ENCODE data around the gene PPME1. TPM values are rescaled to one million over a fixed set of nuclear protein-coding genes. Genes with fewer than 3 reads are reported as not detected.

PPME1 gene
- polyA plus RNA-seq, 3 donors = 5.2 to 12.2 (median 8.9) TPM

GRCh38 chr11:74256378-74257133, 85.5 kb downstream of the PPME1 start:
- no peak for DNase-seq
- Histone ChIP-seq H3K9me3 (replicated peaks in 1 of 2; ENCODE audit: control insufficient read depth in 1 of 2, insufficient read depth in 1 of 2, low read length in 2 of 2) (no peaks in the 10 kb centered on the region), H3K4me2 (replicated peaks; ENCODE audit: extremely low read depth, low read length, poor library complexity, severe bottlenecking) (no peak overlapping the region), H3K27me3 (ENCODE audit: control insufficient read depth in 2 of 2, insufficient read depth in 2 of 2, low read length in 2 of 2) (no peaks in the 10 kb centered on the region), H4K20me1 (ENCODE audit: insufficient read depth, low read length) (no peaks in the 10 kb centered on the region), H3K4me1 (ENCODE audit: control insufficient read depth in 1 of 2, insufficient read depth in 2 of 2, low read length in 2 of 2) (no peaks in the 10 kb centered on the region), H3K79me2 (ENCODE audit: insufficient read depth, low read length) (no peaks in the 10 kb centered on the region), H3K27ac (ENCODE audit: low read depth in 1 of 2, low read length in 2 of 2) (no peak overlapping the region), H3K9ac (ENCODE audit: insufficient read depth, low read length, poor library complexity, severe bottlenecking) (no peak overlapping the region), H2AFZ (ENCODE audit: insufficient read depth, low read depth, low read length, poor library complexity, severe bottlenecking) (no peak overlapping the region), H3K36me3 (replicated peaks in 1 of 2; ENCODE audit: control insufficient read depth in 1 of 2, insufficient read depth in 2 of 2, low read length in 2 of 2) (peaks cover 10 to 34% of the 10 kb centered on the region in 2 donors), H3K4me3 (replicated peaks in 1 of 3; ENCODE audit: low read depth in 2 of 3, low read length in 3 of 3) (no peak overlapping the region)
- H3K4me1 Mint-ChIP-seq = peaks cover 5% of the 10 kb centered on the region
- peaks cover 0 to 4% (median 2%) of the 10 kb centered on the region in 7 donors for H3K9me3 Mint-ChIP-seq
- intact Hi-C loops (cut with micrococcal nuclease) = loop anchor here (10.0 kb wide), 3 partner anchors 188 to 318 kb away; no protein-coding TSS in a partner anchor
- H3K27me3 Mint-ChIP-seq (ENCODE audit: low read depth in 3 of 3) = peaks cover 0 to 2% (median 1%) of the 10 kb centered on the region in 3 donors
- H3K36me3 Mint-ChIP-seq = peaks cover 28 to 29% of the 10 kb centered on the region in 2 donors
- 100% methylated on average over 3 of the region's 5 CpGs for WGBS (ENCODE audit: insufficient coverage)
- H3K4me3 Mint-ChIP-seq = no peak overlapping the region
- no peak for TF ChIP-seq CTCF (IDR thresholded peaks at IDR 0.05)
- no peak overlapping the region for H3K27ac Mint-ChIP-seq

- no peak for TF ChIP-seq CTCF (IDR thresholded peaks at IDR 0.05)
- H4K20me1 ChIP-seq (ENCODE audit: insufficient read depth, low read length) = no peaks in the 10 kb centered on the region
- Mint-ChIP-seq H3K4me1 (peaks cover 5% of the 10 kb centered on the region), H3K9me3 (peaks cover 0 to 4% (median 2%) of the 10 kb centered on the region in 7 donors), H3K36me3 (peaks cover 20 to 23% of the 10 kb centered on the region in 2 donors), H3K4me3 (no peak overlapping the region), H3K27ac (no peak overlapping the region), H3K27me3 (ENCODE audit: low read depth in 3 of 3) (peaks cover 0 to 2% (median 1%) of the 10 kb centered on the region in 3 donors)
- H3K36me3 ChIP-seq (replicated peaks in 1 of 2; ENCODE audit: control insufficient read depth in 1 of 2, insufficient read depth in 2 of 2, low read length in 2 of 2) = peaks cover 8 to 22% of the 10 kb centered on the region in 2 donors
- 83% methylated on average over 1 of the region's 4 CpGs for WGBS (ENCODE audit: insufficient coverage)
- H3K9me3 ChIP-seq (replicated peaks in 1 of 2; ENCODE audit: control insufficient read depth in 1 of 2, insufficient read depth in 1 of 2, low read length in 2 of 2) = no peaks in the 10 kb centered on the region
- no peaks in the 10 kb centered on the region for H3K27me3 ChIP-seq (ENCODE audit: control insufficient read depth in 2 of 2, insufficient read depth in 2 of 2, low read length in 2 of 2)
- H3K79me2 ChIP-seq (ENCODE audit: insufficient read depth, low read length) = no peaks in the 10 kb centered on the region
- H3K4me3 ChIP-seq (replicated peaks in 1 of 3; ENCODE audit: low read depth in 2 of 3, low read length in 3 of 3) = no peak overlapping the region
- intact Hi-C loops (cut with micrococcal nuclease) = loop anchor here (10.0 kb wide), 3 partner anchors 187 to 317 kb away; no protein-coding TSS in a partner anchor
- no peak overlapping the region for H3K4me2 ChIP-seq (replicated peaks; ENCODE audit: extremely low read depth, low read length, poor library complexity, severe bottlenecking)
- no peaks in the 10 kb centered on the region for H3K4me1 ChIP-seq (ENCODE audit: control insufficient read depth in 1 of 2, insufficient read depth in 2 of 2, low read length in 2 of 2)
- no peak for DNase-seq
- no peak overlapping the region for H2AFZ ChIP-seq (ENCODE audit: insufficient read depth, low read depth, low read length, poor library complexity, severe bottlenecking)
- H3K9ac ChIP-seq (ENCODE audit: insufficient read depth, low read length, poor library complexity, severe bottlenecking) = no peak overlapping the region
- H3K27ac ChIP-seq (ENCODE audit: low read depth in 1 of 2, low read length in 2 of 2) = no peak overlapping the region
These were observed 87.0 kb downstream of the PPME1 start for GRCh38 chr11:74257959-74258553.

Data from CD14-positive monocyte (primary cell).